K562 (cell line): Measurements from ENCODE around the gene SLC16A10. TPM values are rescaled to one million over a fixed set of nuclear protein-coding genes. Genes with fewer than 3 reads are reported as not detected.

ENCODE experiments used
- ATAC-seq: fragments of 200-7000 bp; cut with Tn5 transposase; 3 replicates; pipeline ENCODE4 v1.9.1; 2020; ENCODE audit warnings: moderate library complexity
- BruUV-seq: library from RNA; stranded (reverse); fragments of 400-500 nt; replicated peaks from 2 replicates; lab custom pipeline; 2021; lab: Mats Ljungman, UMichigan
- CTCF ChIA-PET: fragments of 300-600 bp; formaldehyde crosslinking; extraction: SDS; loops from one replicate; lab custom pipeline; 2021; ENCODE audit warnings: low intra/inter-chr PET ratio; lab: Yijun Ruan, JAX
- POLR2A ChIA-PET: fragments of 300-600, 350-650 bp; sonication (Branson Sonifier 250); formaldehyde crosslinking; extraction: SDS; loops from one replicate; lab custom pipeline; 2021; ENCODE audit warnings: antibody characterized with exemption, inconsistent platforms; lab: Yijun Ruan, JAX
- DNase-seq, 4 experiments: peaks; one replicate each; pipeline versions ENCODE4 v3.0.0 to v3.0.0-alpha.2; 2011 to 2018; ENCODE audit warnings: low spot score in 3 of 4, mixed read lengths in 3 of 4; ENCODE audit errors: extremely low read depth in 1 of 4
- FAIRE-seq: peaks from 2 replicates; lab custom pipeline; 2011; peaks lifted over from hg19 to GRCh38; lab: Jason Lieb, UNC
- H2AFZ ChIP-seq: 2 replicates; pipeline ENCODE4 v1.6.0; 2011; ENCODE audit warnings: low read depth, low read length, control low read depth, inconsistent platforms
- H3K27ac ChIP-seq: fragments of 200-600 bp; 3 replicates; pipeline ENCODE4 v1.8.0; 2011; ENCODE audit warnings: low read depth, mild to moderate bottlenecking, control low read depth, inconsistent platforms, low read length, moderate library complexity, mixed read lengths; ENCODE audit errors: extremely low read depth
- H3K27me3 ChIP-seq, 2 experiments: fragments of 300-600 bp in 1 of 2; 2 replicates in 1 of 2; 3 replicates in 1 of 2; pipeline versions ENCODE4 v1.6.0 to v1.8.0; 2011; ENCODE audit warnings: inconsistent platforms in 2 of 2, low read length in 2 of 2, mild to moderate bottlenecking in 1 of 2, mixed read lengths in 1 of 2, moderate library complexity in 1 of 2; ENCODE audit not compliant: control insufficient read depth in 2 of 2, insufficient read depth in 2 of 2
- H3K36me3 ChIP-seq: fragments of 300-600 bp; 3 replicates; pipeline ENCODE4 v1.8.0; 2011; ENCODE audit warnings: mild to moderate bottlenecking, low read length, inconsistent platforms; ENCODE audit not compliant: control insufficient read depth, insufficient read depth
- H3K4me1 ChIP-seq, 2 experiments: fragments of 200-600 bp in 1 of 2; replicated peaks in 1 of 2; 2 replicates in 1 of 2; 3 replicates in 1 of 2; pipeline versions ENCODE4 v1.5.1 to v1.8.0; 2011; ENCODE audit warnings: inconsistent platforms in 2 of 2, low read length in 2 of 2, mild to moderate bottlenecking in 1 of 2, mixed read lengths in 1 of 2, moderate library complexity in 1 of 2; ENCODE audit not compliant: control insufficient read depth in 2 of 2, insufficient read depth in 2 of 2
- H3K4me2 ChIP-seq: 2 replicates; pipeline ENCODE4 v1.6.1; 2011; ENCODE audit warnings: low read length, control low read depth, inconsistent platforms, mixed read lengths; ENCODE audit not compliant: insufficient read depth
- H3K4me3 ChIP-seq: fragments of 200-600 bp; sonication (generic), shearing (Covaris generic); 2 replicates; pipeline ENCODE4 v1.5.1; 2016; ENCODE audit warnings: control low read depth, inconsistent platforms
- H3K79me2 ChIP-seq: fragments of 200-600 bp; 3 replicates; pipeline ENCODE4 v1.8.0; 2011; ENCODE audit warnings: low read length, inconsistent platforms; ENCODE audit not compliant: control insufficient read depth, insufficient read depth
- H3K9ac ChIP-seq, 2 experiments: 2 replicates each; pipeline versions ENCODE4 v1.6.0 to v1.6.1; 2011; ENCODE audit warnings: low read depth in 2 of 2, low read length in 2 of 2, control low read depth in 1 of 2, inconsistent platforms in 1 of 2, mild to moderate bottlenecking in 1 of 2, mixed read lengths in 1 of 2; ENCODE audit not compliant: insufficient read depth in 1 of 2
- H3K9me1 ChIP-seq: one replicate; pipeline ENCODE4 v1.6.0; 2011; ENCODE audit warnings: inconsistent platforms, mild to moderate bottlenecking, low read length, moderate library complexity; ENCODE audit not compliant: control insufficient read depth, insufficient read depth
- H3K9me3 ChIP-seq: replicated peaks from 2 replicates; pipeline ENCODE4 v1.5.1; 2011; ENCODE audit warnings: low read depth, low read length, inconsistent platforms; ENCODE audit not compliant: control insufficient read depth, insufficient read depth
- H4K20me1 ChIP-seq: replicated peaks from 2 replicates; pipeline ENCODE4 v1.6.1; 2011; ENCODE audit warnings: low read length, inconsistent platforms, mixed read lengths; ENCODE audit not compliant: control insufficient read depth, insufficient read depth
- ARNT ChIP-seq, 2 experiments: fragments of 450-650 bp; IDR thresholded peaks; 2 replicates each; pipeline ENCODE4 v1.6.1; 2016; ENCODE audit warnings: mild to moderate bottlenecking in 1 of 2
- BCL6 ChIP-seq: fragments of 250-450 bp; sonication (Bioruptor Pico); IDR thresholded peaks from 2 replicates; pipeline ENCODE4 v1.4.0; 2020
- CCNT2 ChIP-seq: IDR thresholded peaks from 2 replicates; pipeline ENCODE4 v1.6.1; 2011; ENCODE audit warnings: borderline replicate concordance, low read depth, mild to moderate bottlenecking, moderate library complexity, mixed read lengths, low read length; ENCODE audit not compliant: insufficient read length; ENCODE audit errors: extremely low read depth
- FOXJ3 ChIP-seq: sonication (generic); formaldehyde crosslinking; IDR thresholded peaks from 2 replicates; pipeline ENCODE4 v1.4.0; 2020; ENCODE audit warnings: mild to moderate bottlenecking, missing genetic modification reagents
- HLTF ChIP-seq: fragments of 450-650 bp; IDR thresholded peaks from 2 replicates; pipeline ENCODE4 v1.6.1; 2016
- HMG20A ChIP-seq: fragments of 450-650 bp; formaldehyde crosslinking; conservative IDR thresholded peaks from 2 replicates; pipeline ENCODE4 v1.4.0; 2020; ENCODE audit warnings: mild to moderate bottlenecking, mixed read lengths
- MAFG ChIP-seq: fragments of 450-650 bp; conservative IDR thresholded peaks from 2 replicates; pipeline ENCODE4 v1.6.1; 2016; ENCODE audit warnings: missing genetic modification characterization, missing compliant biosample characterization
- RFX5 ChIP-seq: IDR thresholded peaks from 2 replicates; pipeline ENCODE4 v1.6.1; 2011; ENCODE audit warnings: low read depth, mild to moderate bottlenecking, improper control_type of control experiment, low read length
- SMAD4 ChIP-seq: fragments of 250-450 bp; sonication (Bioruptor Pico); conservative IDR thresholded peaks from 2 replicates; pipeline ENCODE4 v1.8.0; 2021; ENCODE audit warnings: inconsistent platforms, mild to moderate bottlenecking, moderate library complexity
- ZFX ChIP-seq: sonication (generic); formaldehyde crosslinking; IDR thresholded peaks from 2 replicates; pipeline ENCODE4 v1.8.0; 2022; ENCODE audit warnings: mild to moderate bottlenecking, missing genetic modification reagents, moderate library complexity
- ZNF140 ChIP-seq: fragments of 250-450 bp; sonication (Bioruptor Pico); IDR thresholded peaks from 2 replicates; pipeline ENCODE4 v1.8.0; 2021; ENCODE audit warnings: moderate library complexity, mild to moderate bottlenecking, inconsistent platforms
- ZNF668 ChIP-seq: fragments of 250-450 bp; sonication (Bioruptor Pico); IDR thresholded peaks from 2 replicates; pipeline ENCODE4 v1.8.0; 2022; ENCODE audit warnings: mild to moderate bottlenecking, inconsistent platforms
- WGBS: fragments of 100-300 bp; shearing (Covaris generic); methylation state at CpG from one replicate; pipeline ENCODE4 v1.1.6; 2016; ENCODE audit warnings: low coverage, mixed read lengths; ENCODE audit not compliant: insufficient coverage; ENCODE audit errors: missing lambda C conversion rate; 5-methylcytosine and 5-hydroxymethylcytosine counted together
- in situ Hi-C: fragments of 300-500 bp; cut with MboI; formaldehyde crosslinking; loops from 4 replicates; pipeline ENCODE4 v1.15.0; 2018; ENCODE audit warnings: inconsistent platforms, mixed read lengths
- intact Hi-C: fragments of 100-400 bp; cut with micrococcal nuclease; formaldehyde crosslinking; loops from 2 replicates; pipeline ENCODE4 v1.14.2; 2022
- polyA plus RNA-seq, 8 experiments: library from polyadenylated mRNA; depleted of rRNA in 4 of 8; stranded (reverse) in 5 of 8; unstranded in 3 of 8; fragments of >200 nt; fragmentation: Nextera tagmentation in 2 of 8; fragmentation: Illumina TruSeq in 1 of 8; extraction: Ambion mirVana in 2 of 8; extraction: Trizol in 1 of 8; gene quantifications; 2 replicates each; pipeline versions ENCODE4 v1.2.1 to v1.2.3, GENCODE V29; 2011 to 2014; ENCODE audit warnings: inconsistent platforms in 1 of 8, missing spikeins in 1 of 8
- total RNA-seq, 7 experiments: library from RNA; depleted of rRNA in 6 of 7; stranded (reverse); fragments of >200 nt in 6 of 7; fragmentation: Illumina TruSeq in 2 of 7; extraction: Trizol in 2 of 7; gene quantifications; 2 replicates each; pipeline versions ENCODE4 v1.2.1 to v1.2.3, GENCODE V29; 2011 to 2021; ENCODE audit warnings: low replicate concordance in 1 of 7
- TF ChIP-seq, protein P1 (sequence below): fragments of 450-650 bp; IDR thresholded peaks from 2 replicates; pipeline ENCODE4 v1.6.1; 2014; ENCODE audit warnings: low read depth, mild to moderate bottlenecking, moderate library complexity, borderline replicate concordance
- TF ChIP-seq, protein P2 (sequence below): fragments of 250-450 bp; sonication (Bioruptor Pico); IDR thresholded peaks from 2 replicates; pipeline ENCODE4 v1.4.0; 2020
- TF ChIP-seq, protein P3 (sequence below), 3 experiments: fragments of 200-800 bp in 1 of 3; fragments of 250-450 bp in 1 of 3; fragments of 450-650 bp in 1 of 3; sonication (Bioruptor Pico) in 1 of 3; sonication (Bioruptor generic) in 1 of 3; formaldehyde crosslinking in 1 of 3; IDR thresholded peaks; 2 replicates each; pipeline versions ENCODE4 v1.6.1 to v1.8.0; 2016 to 2022; ENCODE audit warnings: mild to moderate bottlenecking in 2 of 3, missing genetic modification characterization in 2 of 3, missing compliant biosample characterization in 1 of 3, moderate library complexity in 1 of 3

The SLC16A10 gene
- total and polyA plus RNA-seq, 9 of the 15 experiments (the other 6 are each of a cell fraction or from before 2014, with no cell fraction given) = 0.02 to 0.54 (median 0.24) TPM; not detected in 4

DNA sequence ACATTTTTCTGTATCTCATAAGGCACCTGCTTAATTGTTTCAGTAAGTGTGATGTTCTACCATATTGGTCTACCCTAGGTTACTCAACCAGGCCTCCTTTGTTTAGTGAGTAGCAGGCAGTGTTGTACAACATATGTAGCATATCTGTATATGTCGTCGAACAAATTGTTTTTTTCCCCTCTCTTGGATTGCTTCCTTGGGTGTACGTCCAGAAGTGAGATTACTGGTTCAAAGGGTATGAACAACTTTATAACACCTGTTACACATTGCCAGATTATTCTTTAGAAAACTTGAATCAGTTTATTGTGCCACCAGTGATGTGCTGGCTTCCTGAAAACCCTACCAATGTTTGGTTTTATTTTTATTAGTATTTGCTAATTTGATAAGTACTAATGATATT, 14.7 kb downstream of the SLC16A10 start:
- Histone ChIP-seq H3K27ac (no peak overlapping the region), H3K4me2 (no peak overlapping the region), H3K9ac (no peak overlapping the region), H4K20me1 (no peaks in the 10 kb centered on the region), H3K9me1 (no peaks in the 10 kb centered on the region), H3K4me3 (no peak overlapping the region), H2AFZ (no peak overlapping the region), H3K27me3 (peaks cover 12 to 15% of the 10 kb centered on the region in 2 experiments; a peak in 4 of 5 replicates), H3K4me1 (no peaks in the 10 kb centered on the region), H3K36me3 (no peaks in the 10 kb centered on the region), H3K79me2 (no peaks in the 10 kb centered on the region), H3K9me3 (no peaks in the 10 kb centered on the region)
- no TSS peak for BruUV-seq
- intact Hi-C loops (no loop called here), in situ Hi-C loops (no loop called here)
- WGBS = 3% methylated on average over 3 of the region's 3 CpGs
- DNase-seq (no peak), ATAC-seq (no peak), FAIRE-seq (no peak)
- POLR2A ChIA-PET = interaction anchor here (0.6 kb wide), 1 partner anchor 168 kb away, joined by 4 read pairs; no protein-coding TSS in a partner anchor
- CTCF ChIA-PET = no interaction called here
- TF ChIP-seq, protein P1, sequence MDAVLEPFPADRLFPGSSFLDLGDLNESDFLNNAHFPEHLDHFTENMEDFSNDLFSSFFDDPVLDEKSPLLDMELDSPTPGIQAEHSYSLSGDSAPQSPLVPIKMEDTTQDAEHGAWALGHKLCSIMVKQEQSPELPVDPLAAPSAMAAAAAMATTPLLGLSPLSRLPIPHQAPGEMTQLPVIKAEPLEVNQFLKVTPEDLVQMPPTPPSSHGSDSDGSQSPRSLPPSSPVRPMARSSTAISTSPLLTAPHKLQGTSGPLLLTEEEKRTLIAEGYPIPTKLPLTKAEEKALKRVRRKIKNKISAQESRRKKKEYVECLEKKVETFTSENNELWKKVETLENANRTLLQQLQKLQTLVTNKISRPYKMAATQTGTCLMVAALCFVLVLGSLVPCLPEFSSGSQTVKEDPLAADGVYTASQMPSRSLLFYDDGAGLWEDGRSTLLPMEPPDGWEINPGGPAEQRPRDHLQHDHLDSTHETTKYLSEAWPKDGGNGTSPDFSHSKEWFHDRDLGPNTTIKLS = no peak
- TF ChIP-seq RFX5 (no peak), ZNF668 (CRISPR knock-in tag) (no peak), ZFX (CRISPR knock-in tag) (no peak), CCNT2 (no peak), HMG20A (CRISPR knock-in tag) (no peak), MAFG (no peak), SMAD4 (CRISPR knock-in tag) (no peak), HLTF (no peak), ARNT (IDR thresholded peaks at IDR 0.05) (no peak), BCL6 (CRISPR knock-in tag) (no peak), ZNF140 (no peak), FOXJ3 (CRISPR knock-in tag) (no peak)
- TF ChIP-seq, protein P2, sequence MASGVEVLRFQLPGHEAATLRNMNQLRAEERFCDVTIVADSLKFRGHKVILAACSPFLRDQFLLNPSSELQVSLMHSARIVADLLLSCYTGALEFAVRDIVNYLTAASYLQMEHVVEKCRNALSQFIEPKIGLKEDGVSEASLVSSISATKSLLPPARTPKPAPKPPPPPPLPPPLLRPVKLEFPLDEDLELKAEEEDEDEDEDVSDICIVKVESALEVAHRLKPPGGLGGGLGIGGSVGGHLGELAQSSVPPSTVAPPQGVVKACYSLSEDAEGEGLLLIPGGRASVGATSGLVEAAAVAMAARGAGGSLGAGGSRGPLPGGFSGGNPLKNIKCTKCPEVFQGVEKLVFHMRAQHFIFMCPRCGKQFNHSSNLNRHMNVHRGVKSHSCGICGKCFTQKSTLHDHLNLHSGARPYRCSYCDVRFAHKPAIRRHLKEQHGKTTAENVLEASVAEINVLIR = no peak
- TF ChIP-seq, protein P3, sequence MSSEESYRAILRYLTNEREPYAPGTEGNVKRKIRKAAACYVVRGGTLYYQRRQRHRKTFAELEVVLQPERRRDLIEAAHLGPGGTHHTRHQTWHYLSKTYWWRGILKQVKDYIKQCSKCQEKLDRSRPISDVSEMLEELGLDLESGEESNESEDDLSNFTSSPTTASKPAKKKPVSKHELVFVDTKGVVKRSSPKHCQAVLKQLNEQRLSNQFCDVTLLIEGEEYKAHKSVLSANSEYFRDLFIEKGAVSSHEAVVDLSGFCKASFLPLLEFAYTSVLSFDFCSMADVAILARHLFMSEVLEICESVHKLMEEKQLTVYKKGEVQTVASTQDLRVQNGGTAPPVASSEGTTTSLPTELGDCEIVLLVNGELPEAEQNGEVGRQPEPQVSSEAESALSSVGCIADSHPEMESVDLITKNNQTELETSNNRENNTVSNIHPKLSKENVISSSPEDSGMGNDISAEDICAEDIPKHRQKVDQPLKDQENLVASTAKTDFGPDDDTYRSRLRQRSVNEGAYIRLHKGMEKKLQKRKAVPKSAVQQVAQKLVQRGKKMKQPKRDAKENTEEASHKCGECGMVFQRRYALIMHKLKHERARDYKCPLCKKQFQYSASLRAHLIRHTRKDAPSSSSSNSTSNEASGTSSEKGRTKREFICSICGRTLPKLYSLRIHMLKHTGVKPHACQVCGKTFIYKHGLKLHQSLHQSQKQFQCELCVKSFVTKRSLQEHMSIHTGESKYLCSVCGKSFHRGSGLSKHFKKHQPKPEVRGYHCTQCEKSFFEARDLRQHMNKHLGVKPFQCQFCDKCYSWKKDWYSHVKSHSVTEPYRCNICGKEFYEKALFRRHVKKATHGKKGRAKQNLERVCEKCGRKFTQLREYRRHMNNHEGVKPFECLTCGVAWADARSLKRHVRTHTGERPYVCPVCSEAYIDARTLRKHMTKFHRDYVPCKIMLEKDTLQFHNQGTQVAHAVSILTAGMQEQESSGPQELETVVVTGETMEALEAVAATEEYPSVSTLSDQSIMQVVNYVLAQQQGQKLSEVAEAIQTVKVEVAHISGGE (CRISPR knock-in tag; IDR thresholded peaks at IDR 0.05) = no peak
